Stimulated activated CD8-positive, alpha-beta memory T cell treated with anti-CD3 and anti-CD28 coated beads, Interleukin-12 subunit alpha, Interleukin-12 subunit beta, amount 100 ng/mL, for 4 hours (primary cell): ENCODE data around the gene UBA52.

Source experiments
- DNase-seq: peaks from one replicate; pipeline ENCODE4 v3.0.0-alpha.2; 2020; ENCODE audit warnings: low read depth

Gene UBA52

GRCh38 chr19:18608805-18609716, 37.4 kb downstream of the UBA52 start:
- no peak for DNase-seq

GRCh38 chr19:18609717-18610051, 38.0 kb downstream of the UBA52 start:
- no peak for DNase-seq

DNA sequence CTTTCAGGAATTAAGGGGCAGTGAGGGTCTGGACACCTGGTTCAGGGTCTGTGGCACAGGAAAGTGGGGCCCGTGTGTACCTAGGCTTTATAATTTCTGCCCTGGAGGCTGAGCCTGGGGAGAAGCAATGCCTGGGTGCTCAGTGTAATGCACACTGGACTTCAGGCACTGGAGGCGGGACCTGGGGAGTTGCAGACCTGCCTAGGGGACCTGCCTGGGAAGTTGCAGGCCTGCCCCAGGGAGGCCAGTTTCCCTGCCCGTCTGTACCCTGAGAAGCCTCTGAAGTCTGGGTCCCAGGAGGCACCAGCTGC, 38.5 kb downstream of the UBA52 start:
- no peak for DNase-seq

- no peak for DNase-seq
These were observed 39.1 kb downstream of the UBA52 start for GRCh38 chr19:18610556-18611326.

DNA sequence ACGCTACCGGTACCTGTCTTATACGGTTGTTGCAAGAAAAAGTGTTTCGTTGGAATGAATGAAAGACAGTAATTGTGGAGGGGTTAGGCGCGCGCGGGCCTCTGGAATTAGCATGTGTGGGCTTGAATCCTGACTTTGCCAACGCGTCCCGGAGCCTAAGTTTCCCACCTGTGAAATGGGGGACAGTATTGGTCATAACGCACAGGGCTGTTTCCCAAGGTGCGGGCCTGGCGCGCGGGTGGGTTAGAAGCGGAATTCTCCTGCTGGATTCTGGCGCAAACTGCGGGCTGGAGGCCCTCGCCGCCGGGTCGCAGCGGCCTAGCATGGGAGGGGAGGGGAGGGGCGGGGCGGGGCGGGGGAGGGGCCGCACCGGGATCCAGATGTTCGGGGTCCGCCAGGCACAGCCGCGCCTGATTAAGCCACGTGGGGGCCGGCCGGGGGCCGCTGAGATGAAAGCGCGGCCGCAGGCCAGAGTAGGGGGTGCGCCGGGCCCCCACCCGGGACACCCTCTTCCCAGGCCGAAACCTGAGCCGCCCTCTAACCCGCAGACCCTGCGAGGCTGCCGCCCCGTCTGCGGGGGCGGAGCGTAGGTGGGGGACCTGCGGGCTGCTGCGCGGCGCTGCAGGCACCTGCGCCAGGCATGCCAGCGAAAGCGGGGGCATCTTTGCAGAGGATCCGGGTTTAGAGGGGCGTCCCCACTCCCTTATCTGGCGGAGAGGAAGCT, 39.8 kb downstream of the UBA52 start:
- no peak for DNase-seq

- no peak for DNase-seq
These were observed 40.6 kb downstream of the UBA52 start for GRCh38 chr19:18612051-18612771.

DNA sequence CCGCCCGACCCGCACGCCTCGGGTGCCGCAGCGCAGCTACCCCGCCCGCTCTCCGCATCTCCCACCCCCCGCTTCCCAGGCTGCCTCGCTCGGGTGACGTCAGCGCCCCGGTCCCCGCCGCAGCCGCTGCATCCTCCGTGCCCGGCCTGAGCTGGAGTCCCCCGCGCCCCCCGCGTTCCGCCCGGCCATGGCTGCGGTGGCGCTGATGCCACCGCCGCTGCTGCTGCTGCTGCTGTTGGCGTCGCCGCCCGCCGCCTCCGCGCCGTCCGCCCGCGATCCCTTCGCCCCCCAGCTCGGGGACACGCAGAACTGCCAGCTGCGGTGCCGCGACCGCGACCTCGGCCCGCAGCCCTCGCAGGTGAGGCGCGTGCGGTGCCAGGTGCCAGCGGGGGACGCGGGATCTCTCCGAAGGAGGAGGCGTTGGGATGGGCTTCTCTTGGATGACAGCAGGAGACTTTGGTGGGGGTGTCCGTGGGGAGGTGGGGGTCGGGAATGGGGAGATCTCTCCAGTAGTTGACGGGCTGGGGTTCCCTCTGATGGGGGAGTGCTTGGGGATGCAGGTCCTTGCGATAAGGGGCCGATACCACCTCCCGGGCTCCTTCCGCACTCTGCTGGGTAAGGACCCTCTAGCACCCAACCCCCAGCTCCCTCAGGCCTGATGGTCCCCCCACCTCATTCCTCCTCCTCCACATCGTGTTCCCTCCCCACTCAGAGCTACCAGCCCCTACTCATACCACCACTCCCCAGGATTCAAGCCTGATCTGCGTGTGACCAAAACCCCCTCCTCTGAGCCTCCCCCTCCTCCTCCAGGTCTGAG, 41.3 kb downstream of the UBA52 start, which contains the start of gene TMEM59L:
TSS of gene TMEM59L (plus strand) at position 99 of the 817 bp plus-strand sequence. CDS start at position 188, 89 bp downstream.
- DNase-seq: peak; percentile 28

DNA sequence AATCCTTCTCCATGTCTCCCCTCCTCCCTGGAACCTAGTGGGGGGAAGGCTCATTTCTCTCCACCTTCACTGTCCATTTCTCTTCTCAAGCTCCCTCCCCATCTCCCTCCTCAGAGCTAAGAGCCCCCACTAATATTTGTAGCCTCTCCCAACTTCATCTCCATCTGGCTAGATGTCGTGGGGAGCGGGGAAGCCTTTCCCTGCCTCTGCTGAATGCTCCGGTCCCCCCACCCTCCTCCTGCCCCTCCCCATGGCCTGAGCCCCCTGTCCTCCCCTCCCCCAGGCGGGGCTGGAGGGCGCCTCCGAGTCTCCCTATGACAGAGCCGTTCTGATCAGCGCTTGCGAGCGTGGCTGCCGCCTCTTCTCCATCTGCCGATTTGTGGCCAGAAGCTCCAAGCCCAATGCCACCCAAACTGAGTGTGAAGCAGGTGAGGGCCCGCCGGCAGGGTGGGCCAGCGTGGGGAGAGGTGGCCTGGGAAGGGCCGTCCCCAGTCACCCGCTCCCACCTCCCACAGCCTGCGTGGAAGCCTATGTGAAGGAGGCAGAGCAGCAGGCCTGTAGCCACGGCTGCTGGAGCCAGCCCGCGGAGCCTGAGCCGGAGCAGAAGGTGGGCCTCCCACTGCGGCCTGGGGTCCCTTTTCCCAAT, 42.1 kb downstream of the UBA52 start:
- DNase-seq: no peak

GRCh38 chr19:18616023-18616422, 44.4 kb downstream of the UBA52 start:
- no peak for DNase-seq

GRCh38 chr19:18617562-18617961, 45.9 kb downstream of the UBA52 start:
- DNase-seq: no peak

DNA sequence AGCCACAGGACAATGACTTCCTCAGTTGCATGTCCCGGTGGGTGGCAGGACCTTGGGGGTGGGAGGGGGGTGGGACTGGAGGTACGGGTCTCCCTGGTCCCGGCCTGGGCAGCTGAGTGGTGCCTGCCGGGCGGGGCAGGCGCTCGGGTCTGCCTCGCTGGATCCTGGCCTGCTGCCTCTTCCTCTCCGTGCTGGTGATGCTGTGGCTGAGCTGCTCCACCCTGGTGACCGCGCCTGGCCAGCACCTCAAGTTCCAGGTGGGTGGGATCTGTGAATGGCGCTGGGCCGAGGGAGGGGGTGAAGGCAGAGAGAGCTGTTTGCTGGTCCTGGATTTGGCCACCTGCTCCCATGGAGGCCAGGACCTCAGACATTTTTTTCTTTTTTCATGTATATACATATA, 46.6 kb downstream of the UBA52 start:
- no peak for DNase-seq

GRCh38 chr19:18620311-18620710, 48.7 kb downstream of the UBA52 start:
- no peak for DNase-seq

- no peak for DNase-seq
These were observed 49.2 kb downstream of the UBA52 start for GRCh38 chr19:18620902-18621301.

DNA sequence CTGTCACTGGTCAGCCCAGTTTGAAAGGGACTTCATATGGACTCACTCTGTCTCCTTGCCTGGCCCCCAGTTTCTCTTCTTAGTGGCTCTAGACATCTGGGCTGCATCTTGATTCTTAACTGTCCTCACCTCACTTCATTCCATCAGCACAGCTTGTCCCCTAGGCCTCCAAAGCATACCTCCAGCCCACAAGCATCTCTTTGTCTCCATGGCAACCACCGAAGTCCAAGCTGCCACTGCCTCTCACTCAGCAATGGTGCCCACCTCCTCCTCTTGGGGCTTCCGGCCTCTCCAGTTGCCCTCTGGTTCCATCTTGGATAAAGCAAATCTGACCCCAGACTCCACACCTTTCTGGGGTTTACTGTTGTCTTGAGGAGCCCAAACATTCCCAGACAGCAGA, 55.2 kb downstream of the UBA52 start:
- no peak for DNase-seq
